ENCODE measurements around the gene MYLK4.
A peak's percentile ranks its signal among the peaks of the same experiment; 100 is the strongest.

Gene MYLK4

GRCh38 chr6:2754911-2755310, 4.2 kb upstream of the MYLK4 start:
- no peaks in the 10 kb centered on the region for H3K27me3 ChIP-seq (ENCODE audit: control insufficient read depth in 1 of 2, insufficient read depth in 2 of 2, low read length in 2 of 2)
- H3K4me1 ChIP-seq (ENCODE audit: control insufficient read depth, insufficient read depth, low read length), result peaks cover 4% of the 10 kb centered on the region
- H3K9me3 ChIP-seq (ENCODE audit: control insufficient read depth in 2 of 2, low read length in 2 of 2), result no peaks in the 10 kb centered on the region
- no peak overlapping the region for H3K4me3 ChIP-seq (ENCODE audit: low read length in 2 of 2)
- no peak overlapping the region for H3K27ac ChIP-seq (ENCODE audit: low read length)
- no peak overlapping the region for H3K9ac ChIP-seq (ENCODE audit: low read length in 2 of 2)
- no peaks in the 10 kb centered on the region for H3K36me3 ChIP-seq (ENCODE audit: control insufficient read depth in 2 of 2, insufficient read depth in 2 of 2, low read length in 2 of 2)

- Histone ChIP-seq H3K4me3 (ENCODE audit: low read length in 2 of 2) (no peak overlapping the region), H3K27ac (ENCODE audit: low read length) (no peak overlapping the region), H3K27me3 (ENCODE audit: control insufficient read depth in 1 of 2, insufficient read depth in 2 of 2, low read length in 2 of 2) (no peaks in the 10 kb centered on the region), H3K9ac (ENCODE audit: low read length in 2 of 2) (no peak overlapping the region), H3K36me3 (ENCODE audit: control insufficient read depth in 2 of 2, insufficient read depth in 2 of 2, low read length in 2 of 2) (no peaks in the 10 kb centered on the region), H3K4me1 (ENCODE audit: control insufficient read depth, insufficient read depth, low read length) (peaks cover 4% of the 10 kb centered on the region), H3K9me3 (ENCODE audit: control insufficient read depth in 2 of 2, low read length in 2 of 2) (no peaks in the 10 kb centered on the region)
Observed at GRCh38 chr6:2754393-2754792, 3.7 kb upstream of the MYLK4 start.

GRCh38 chr6:2753743-2754142, 3.0 kb upstream of the MYLK4 start:
- peaks cover 4% of the 10 kb centered on the region for H3K4me1 ChIP-seq (ENCODE audit: control insufficient read depth, insufficient read depth, low read length)
- H3K27ac ChIP-seq (ENCODE audit: low read length), result no peak overlapping the region
- no peak overlapping the region for H3K9ac ChIP-seq (ENCODE audit: low read length in 2 of 2)
- no peaks in the 10 kb centered on the region for H3K27me3 ChIP-seq (ENCODE audit: control insufficient read depth in 1 of 2, insufficient read depth in 2 of 2, low read length in 2 of 2)
- H3K9me3 ChIP-seq (ENCODE audit: control insufficient read depth in 2 of 2, low read length in 2 of 2), result no peaks in the 10 kb centered on the region
- H3K4me3 ChIP-seq (ENCODE audit: low read length in 2 of 2), result no peak overlapping the region
- no peaks in the 10 kb centered on the region for H3K36me3 ChIP-seq (ENCODE audit: control insufficient read depth in 2 of 2, insufficient read depth in 2 of 2, low read length in 2 of 2)

- H3K9ac ChIP-seq (ENCODE audit: low read length in 2 of 2), result no peak overlapping the region
- no peaks in the 10 kb centered on the region for H3K36me3 ChIP-seq (ENCODE audit: control insufficient read depth in 2 of 2, insufficient read depth in 2 of 2, low read length in 2 of 2)
- H3K4me3 ChIP-seq (ENCODE audit: low read length in 2 of 2), result no peak overlapping the region
- peaks cover 4% of the 10 kb centered on the region for H3K4me1 ChIP-seq (ENCODE audit: control insufficient read depth, insufficient read depth, low read length)
- H3K27me3 ChIP-seq (ENCODE audit: control insufficient read depth in 1 of 2, insufficient read depth in 2 of 2, low read length in 2 of 2), result no peaks in the 10 kb centered on the region
- no peaks in the 10 kb centered on the region for H3K9me3 ChIP-seq (ENCODE audit: control insufficient read depth in 2 of 2, low read length in 2 of 2)
- H3K27ac ChIP-seq (ENCODE audit: low read length), result no peak overlapping the region
Observed at GRCh38 chr6:2753110-2753489, 2.4 kb upstream of the MYLK4 start.

- no peaks in the 10 kb centered on the region for H3K36me3 ChIP-seq (ENCODE audit: control insufficient read depth in 2 of 2, insufficient read depth in 2 of 2, low read length in 2 of 2)
- H3K4me1 ChIP-seq (ENCODE audit: control insufficient read depth, insufficient read depth, low read length), result peaks cover 4% of the 10 kb centered on the region
- H3K4me3 ChIP-seq (ENCODE audit: low read length in 2 of 2), result no peak overlapping the region
- H3K9ac ChIP-seq (ENCODE audit: low read length in 2 of 2), result no peak overlapping the region
- H3K27me3 ChIP-seq (ENCODE audit: control insufficient read depth in 1 of 2, insufficient read depth in 2 of 2, low read length in 2 of 2), result no peaks in the 10 kb centered on the region
- no peak overlapping the region for H3K27ac ChIP-seq (ENCODE audit: low read length)
- no peaks in the 10 kb centered on the region for H3K9me3 ChIP-seq (ENCODE audit: control insufficient read depth in 2 of 2, low read length in 2 of 2)
Observed at GRCh38 chr6:2752477-2753109, 1.9 kb upstream of the MYLK4 start.

GRCh38 chr6:2751871-2752270, 1.1 kb upstream of the MYLK4 start:
- no peaks in the 10 kb centered on the region for H3K4me1 ChIP-seq (ENCODE audit: control insufficient read depth, insufficient read depth, low read length)
- no peak overlapping the region for H3K27ac ChIP-seq (ENCODE audit: low read length)
- H3K9me3 ChIP-seq (ENCODE audit: control insufficient read depth in 2 of 2, low read length in 2 of 2), result no peaks in the 10 kb centered on the region
- H3K27me3 ChIP-seq (ENCODE audit: control insufficient read depth in 1 of 2, insufficient read depth in 2 of 2, low read length in 2 of 2), result no peaks in the 10 kb centered on the region
- no peaks in the 10 kb centered on the region for H3K36me3 ChIP-seq (ENCODE audit: control insufficient read depth in 2 of 2, insufficient read depth in 2 of 2, low read length in 2 of 2)
- H3K4me3 ChIP-seq (ENCODE audit: low read length in 2 of 2), result no peak overlapping the region
- H3K9ac ChIP-seq (ENCODE audit: low read length in 2 of 2), result no peak overlapping the region

GRCh38 chr6:2749969-2750600, 637 bp downstream of the MYLK4 start:
- H3K9ac ChIP-seq (ENCODE audit: low read length in 2 of 2), result no peak overlapping the region
- H3K27me3 ChIP-seq (ENCODE audit: control insufficient read depth in 1 of 2, insufficient read depth in 2 of 2, low read length in 2 of 2), result no peaks in the 10 kb centered on the region
- H3K4me1 ChIP-seq (ENCODE audit: control insufficient read depth, insufficient read depth, low read length), result no peaks in the 10 kb centered on the region
- no peak overlapping the region for H3K27ac ChIP-seq (ENCODE audit: low read length)
- no peaks in the 10 kb centered on the region for H3K36me3 ChIP-seq (ENCODE audit: control insufficient read depth in 2 of 2, insufficient read depth in 2 of 2, low read length in 2 of 2)
- H3K9me3 ChIP-seq (ENCODE audit: control insufficient read depth in 2 of 2, low read length in 2 of 2), result no peaks in the 10 kb centered on the region
- peak overlapping the region in 1 of 2 donors; percentile 44 for H3K4me3 ChIP-seq (ENCODE audit: low read length in 2 of 2)

- H3K9ac ChIP-seq (ENCODE audit: low read length in 2 of 2), result no peak overlapping the region
- H3K4me3 ChIP-seq (ENCODE audit: low read length in 2 of 2), result no peak overlapping the region
- no peaks in the 10 kb centered on the region for H3K9me3 ChIP-seq (ENCODE audit: control insufficient read depth in 2 of 2, low read length in 2 of 2)
- no peaks in the 10 kb centered on the region for H3K27me3 ChIP-seq (ENCODE audit: control insufficient read depth in 1 of 2, insufficient read depth in 2 of 2, low read length in 2 of 2)
- H3K4me1 ChIP-seq (ENCODE audit: control insufficient read depth, insufficient read depth, low read length), result peaks cover 6% of the 10 kb centered on the region
- H3K36me3 ChIP-seq (ENCODE audit: control insufficient read depth in 2 of 2, insufficient read depth in 2 of 2, low read length in 2 of 2), result no peaks in the 10 kb centered on the region
- H3K27ac ChIP-seq (ENCODE audit: low read length), result no peak overlapping the region
Observed at GRCh38 chr6:2748183-2748582, 2.5 kb downstream of the MYLK4 start.

GRCh38 chr6:2746557-2747061, 4.1 kb downstream of the MYLK4 start:
- H3K9ac ChIP-seq (ENCODE audit: low read length in 2 of 2), result no peak overlapping the region
- H3K9me3 ChIP-seq (ENCODE audit: control insufficient read depth in 2 of 2, low read length in 2 of 2), result no peaks in the 10 kb centered on the region
- H3K4me1 ChIP-seq (ENCODE audit: control insufficient read depth, insufficient read depth, low read length), result peaks cover 6% of the 10 kb centered on the region
- no peak overlapping the region for H3K4me3 ChIP-seq (ENCODE audit: low read length in 2 of 2)
- H3K27ac ChIP-seq (ENCODE audit: low read length), result no peak overlapping the region
- H3K36me3 ChIP-seq (ENCODE audit: control insufficient read depth in 2 of 2, insufficient read depth in 2 of 2, low read length in 2 of 2), result no peaks in the 10 kb centered on the region
- no peaks in the 10 kb centered on the region for H3K27me3 ChIP-seq (ENCODE audit: control insufficient read depth in 1 of 2, insufficient read depth in 2 of 2, low read length in 2 of 2)

GRCh38 chr6:2745246-2745645, 5.5 kb downstream of the MYLK4 start:
- Histone ChIP-seq H3K27me3 (ENCODE audit: control insufficient read depth in 1 of 2, insufficient read depth in 2 of 2, low read length in 2 of 2) (no peaks in the 10 kb centered on the region), H3K9me3 (ENCODE audit: control insufficient read depth in 2 of 2, low read length in 2 of 2) (no peaks in the 10 kb centered on the region), H3K36me3 (ENCODE audit: control insufficient read depth in 2 of 2, insufficient read depth in 2 of 2, low read length in 2 of 2) (no peaks in the 10 kb centered on the region), H3K9ac (ENCODE audit: low read length in 2 of 2) (no peak overlapping the region), H3K4me3 (ENCODE audit: low read length in 2 of 2) (no peak overlapping the region), H3K27ac (ENCODE audit: low read length) (no peak overlapping the region), H3K4me1 (ENCODE audit: control insufficient read depth, insufficient read depth, low read length) (peaks cover 6% of the 10 kb centered on the region)

GRCh38 chr6:2744778-2745177, 5.9 kb downstream of the MYLK4 start:
- Histone ChIP-seq H3K9ac (ENCODE audit: low read length in 2 of 2) (no peak overlapping the region), H3K27ac (ENCODE audit: low read length) (no peak overlapping the region), H3K4me3 (ENCODE audit: low read length in 2 of 2) (no peak overlapping the region), H3K36me3 (ENCODE audit: control insufficient read depth in 2 of 2, insufficient read depth in 2 of 2, low read length in 2 of 2) (no peaks in the 10 kb centered on the region), H3K9me3 (ENCODE audit: control insufficient read depth in 2 of 2, low read length in 2 of 2) (no peaks in the 10 kb centered on the region), H3K27me3 (ENCODE audit: control insufficient read depth in 1 of 2, insufficient read depth in 2 of 2, low read length in 2 of 2) (no peaks in the 10 kb centered on the region), H3K4me1 (ENCODE audit: control insufficient read depth, insufficient read depth, low read length) (peaks cover 6% of the 10 kb centered on the region)
